Right cardiac atrium (tissue), 5 donors: Measurements from ENCODE around the gene TBX21. TPM values are rescaled to one million over a fixed set of nuclear protein-coding genes. Genes with fewer than 3 reads are reported as not detected.

Source experiments
- ATAC-seq, 2 donors: fragments of 200-7000 bp; cut with Tn5 transposase; one replicate each; pipeline versions ENCODE4 v1.8.0 to v1.9.1; 2020; ENCODE audit warnings: moderate library complexity in 2 of 2, mild to moderate bottlenecking in 1 of 2
- DNase-seq, 3 donors: peaks; one replicate each; pipeline ENCODE4 v3.0.0-alpha.2; 2020
- H3K27ac ChIP-seq: one replicate; pipeline ENCODE4 v1.5.1; 2013; ENCODE audit warnings: mild to moderate bottlenecking, low read length, control low read depth, moderate library complexity
- H3K27me3 ChIP-seq: one replicate; pipeline ENCODE4 v1.6.1; 2013; ENCODE audit not compliant: control insufficient read depth, insufficient read depth
- H3K4me1 ChIP-seq: one replicate; pipeline ENCODE4 v1.6.1; 2013; ENCODE audit warnings: low read length; ENCODE audit not compliant: control insufficient read depth, insufficient read depth
- H3K4me3 ChIP-seq: one replicate; pipeline ENCODE4 v1.5.1; 2013; ENCODE audit warnings: low read length, control low read depth
- H3K9me3 ChIP-seq: one replicate; pipeline ENCODE4 v1.6.1; 2013; ENCODE audit warnings: low read length; ENCODE audit not compliant: control insufficient read depth
- WGBS: extraction: QIAGEN DNeasy Blood & Tissue Kit; methylation state at CpG from one replicate; pipeline ENCODE4 v1.1.7; 2013; 5-methylcytosine and 5-hydroxymethylcytosine counted together
- intact Hi-C, 4 donors: fragments of 100-400 bp; cut with DNase I; formaldehyde crosslinking; loops; one replicate each; pipeline versions ENCODE4 v1.11.0 to v1.14.0; 2022 to 2023
- polyA plus RNA-seq: library from polyadenylated mRNA; stranded (reverse); fragments of 200-250 nt; gene quantifications from one replicate; pipeline ENCODE4 v1.2.3, GENCODE V29; 2013
- total RNA-seq, 4 donors: library from RNA; stranded (reverse); fragmentation: NEBNext Ultra II Directional; extraction: Animal tissue kit (Norgen Biotek cat#: 25700); gene quantifications; one replicate each; pipeline ENCODE4 v1.2.1, GENCODE V29; 2021
- donor health status: healthy with polysubstance abuse.
- donor health status: DM: no; HTN: yes; CAD: no.
- donor health status: DM: no; HTN: no; CAD: no.
- donor health status: DM: no; HTN: yes; CAD: no; lungs with severe emphysema.
- donor health status: DM: yes; HTN: yes; CAD: no.

TBX21 gene
- total and polyA plus RNA-seq, 5 donors, result 0.14 to 0.60 (median 0.26) TPM; not detected in 1

DNA sequence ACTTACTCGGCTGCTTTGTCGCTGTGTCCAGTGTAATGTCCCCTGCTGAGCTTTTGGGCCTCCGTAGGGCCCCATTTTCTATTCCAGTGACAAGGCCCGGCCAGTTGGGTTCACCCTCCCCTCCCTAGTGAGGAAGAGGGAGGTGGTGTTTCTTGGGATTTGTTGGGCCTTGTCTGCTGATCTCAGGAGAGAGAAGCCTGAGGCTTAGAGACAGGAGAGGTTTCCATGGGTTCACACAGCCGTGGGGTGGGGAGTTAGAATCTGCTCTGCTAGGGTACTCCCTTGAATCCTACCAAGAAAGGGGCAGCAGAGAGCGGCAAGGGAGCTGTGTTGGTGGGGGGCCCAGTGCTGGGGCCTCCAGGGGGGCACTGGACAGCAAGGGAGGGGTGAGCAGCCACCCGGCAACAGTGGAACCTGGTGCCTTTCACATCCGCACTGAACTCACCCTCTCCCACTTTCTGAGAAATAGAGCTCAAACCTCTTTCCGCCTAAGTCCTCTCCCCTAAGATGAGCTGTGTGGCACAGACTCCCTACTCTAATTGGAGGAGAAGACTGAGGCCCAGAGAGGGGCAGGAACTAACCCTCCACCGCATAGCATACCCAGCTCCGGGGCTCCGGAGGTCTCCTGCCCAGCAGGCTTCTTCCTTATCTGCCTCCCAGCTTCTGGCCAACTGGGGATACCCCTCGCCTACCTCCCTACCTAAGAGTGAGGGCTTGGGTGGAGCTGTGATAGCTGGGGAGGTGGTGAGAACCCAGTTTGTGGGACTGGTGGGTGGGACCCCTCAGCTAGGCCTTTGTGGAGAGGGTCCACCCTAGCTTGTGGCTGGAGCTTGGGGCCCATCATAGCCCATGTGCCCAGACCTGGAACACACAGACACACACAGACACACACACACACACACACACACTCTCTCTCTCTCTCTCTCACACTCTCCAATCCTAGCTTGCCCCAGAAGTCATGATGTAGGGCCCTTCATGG, 32.3 kb upstream of the TBX21 start:
- Histone ChIP-seq H3K4me1 (no peaks in the 10 kb centered on the region), H3K9me3 (no peaks in the 10 kb centered on the region), H3K27ac (no peak overlapping the region), H3K4me3 (no peak overlapping the region), H3K27me3 (no peaks in the 10 kb centered on the region)
- DNase-seq (no peak), ATAC-seq (no peak)
- WGBS, result 86% methylated on average over 13 of the region's 13 CpGs
- intact Hi-C loops, result loop anchor here in 1 of 4 donors (10.0 kb wide), 1 partner anchor 94 kb away; no protein-coding TSS in a partner anchor

DNA sequence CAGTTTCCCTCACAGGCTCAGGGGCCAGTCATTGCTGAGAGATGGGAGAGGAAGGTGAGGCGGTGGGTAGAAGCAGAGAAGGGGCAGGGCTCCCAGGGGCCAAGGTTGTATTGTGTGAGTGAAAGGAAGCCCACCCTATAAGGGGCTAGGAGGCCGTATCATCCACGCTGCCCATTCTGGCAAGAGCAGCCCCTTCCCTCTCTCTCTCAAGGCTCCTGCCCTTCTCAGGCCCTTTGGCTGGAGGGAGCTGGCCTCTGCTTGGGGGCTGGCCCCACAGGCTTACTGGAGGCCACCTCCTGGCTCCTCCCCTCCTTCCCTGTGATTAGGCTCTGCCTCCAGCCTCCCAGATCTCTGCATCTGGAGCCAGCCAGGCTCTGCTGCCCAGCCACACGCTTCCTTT, 31.4 kb upstream of the TBX21 start:
- Histone ChIP-seq H3K4me3 (no peak overlapping the region), H3K27ac (no peak overlapping the region), H3K9me3 (no peaks in the 10 kb centered on the region), H3K27me3 (no peaks in the 10 kb centered on the region), H3K4me1 (peaks cover 5% of the 10 kb centered on the region)
- DNase-seq (peak in 2 of 3 donors; percentile 49 to 70), ATAC-seq (peak; percentile 10 to 18)
- 82% methylated on average over 4 of the region's 4 CpGs for WGBS
- intact Hi-C loops, result loop anchor here in 1 of 4 donors (10.0 kb wide), 1 partner anchor 93 kb away; no protein-coding TSS in a partner anchor

DNA sequence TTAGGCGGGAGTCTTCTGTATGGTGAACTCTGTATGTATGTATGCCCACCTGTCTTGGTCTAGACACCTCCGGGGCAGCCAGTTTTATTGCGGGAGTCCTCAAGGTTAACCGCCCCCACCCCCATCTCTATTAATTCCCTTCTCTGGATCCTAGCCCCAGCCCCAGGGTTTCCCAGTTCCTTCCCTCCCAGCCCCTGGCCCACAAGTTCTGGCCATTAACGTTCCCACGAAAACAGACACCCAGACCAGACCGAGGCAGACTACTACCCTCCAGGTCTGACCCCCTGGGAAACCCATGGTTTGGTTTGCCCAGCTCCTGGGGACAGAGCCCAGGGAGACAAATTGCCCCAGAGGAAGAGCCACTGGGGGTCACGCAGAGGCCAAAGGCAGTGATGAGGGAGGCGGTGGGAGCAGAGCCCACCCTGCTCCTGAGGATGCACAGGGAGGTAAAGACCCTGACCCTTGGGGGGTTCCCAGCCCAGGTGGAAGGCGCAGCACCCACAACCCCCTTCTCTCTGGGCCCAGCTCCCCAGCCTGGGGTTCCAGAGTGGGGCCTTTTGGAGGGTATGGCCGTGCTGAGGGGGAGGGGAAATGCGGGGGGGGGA, 30.5 kb upstream of the TBX21 start:
- H3K27me3 ChIP-seq, result no peaks in the 10 kb centered on the region
- no peak for ATAC-seq
- H3K4me3 ChIP-seq, result no peak overlapping the region
- no peaks in the 10 kb centered on the region for H3K9me3 ChIP-seq
- peaks cover 12% of the 10 kb centered on the region for H3K4me1 ChIP-seq
- no peak for DNase-seq
- H3K27ac ChIP-seq, result no peak overlapping the region
- intact Hi-C loops, result loop anchor here in 1 of 4 donors (10.0 kb wide), 1 partner anchor 92 kb away; no protein-coding TSS in a partner anchor
- 82% methylated on average over 12 of the region's 12 CpGs for WGBS

DNA sequence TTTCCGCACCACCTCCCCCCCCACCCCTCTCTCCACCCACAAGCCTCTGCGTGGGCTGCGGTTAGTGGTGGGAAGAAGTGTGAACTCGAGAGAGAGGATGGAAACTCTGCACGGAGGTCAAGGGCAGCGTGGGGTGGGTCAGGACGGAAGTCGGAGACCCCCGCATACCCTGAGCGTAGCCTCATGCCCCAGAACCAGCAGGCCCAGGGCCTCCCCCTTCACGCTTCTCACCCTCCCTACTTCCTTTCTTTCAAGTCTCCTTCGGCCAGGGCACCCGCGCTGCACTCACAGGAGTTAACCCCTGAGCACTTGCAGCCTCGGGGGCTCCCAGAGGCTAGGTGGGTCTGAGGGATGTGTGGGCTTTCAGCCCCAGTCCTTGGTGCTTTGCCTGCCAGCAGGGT, 29.8 kb upstream of the TBX21 start:
- intact Hi-C loops, result loop anchor here in 1 of 4 donors (10.0 kb wide), 1 partner anchor 92 kb away; no protein-coding TSS in a partner anchor
- 64% methylated on average over 15 of the region's 15 CpGs for WGBS
- H3K9me3 ChIP-seq, result no peaks in the 10 kb centered on the region
- H3K27me3 ChIP-seq, result no peaks in the 10 kb centered on the region
- peaks cover 14% of the 10 kb centered on the region for H3K4me1 ChIP-seq
- DNase-seq (peak in 1 of 3 donors; percentile 38), ATAC-seq (no peak)
- H3K4me3 ChIP-seq, result no peak overlapping the region
- H3K27ac ChIP-seq, result no peak overlapping the region

DNA sequence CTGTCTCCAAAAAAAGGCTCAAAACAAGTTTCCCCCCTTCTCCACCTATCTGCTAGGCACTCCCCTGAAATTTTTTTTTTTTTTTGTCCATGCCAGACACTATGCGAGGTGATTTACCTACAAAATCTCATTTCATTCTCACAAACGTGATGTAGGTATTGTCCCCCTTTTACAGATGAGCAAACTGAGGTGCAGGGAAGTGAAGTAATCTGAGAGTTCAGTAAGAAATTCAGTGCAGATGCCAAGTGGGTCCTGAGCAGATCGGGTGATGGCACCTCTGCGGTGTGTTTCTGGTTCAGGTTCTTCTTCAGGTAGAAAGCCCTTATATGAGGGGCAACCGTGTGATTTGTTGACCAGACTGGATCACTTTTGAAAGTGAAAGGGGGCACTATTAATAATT, 29.4 kb upstream of the TBX21 start:
- H3K9me3 ChIP-seq, result no peaks in the 10 kb centered on the region
- intact Hi-C loops, result loop anchor here in 1 of 4 donors (10.0 kb wide), 1 partner anchor 91 kb away; no protein-coding TSS in a partner anchor
- H3K27ac ChIP-seq, result no peak overlapping the region
- H3K27me3 ChIP-seq, result no peaks in the 10 kb centered on the region
- H3K4me3 ChIP-seq, result no peak overlapping the region
- 91% methylated on average over 5 of the region's 5 CpGs for WGBS
- ATAC-seq, result no peak
- DNase-seq, result no peak
- H3K4me1 ChIP-seq, result peaks cover 16% of the 10 kb centered on the region

DNA sequence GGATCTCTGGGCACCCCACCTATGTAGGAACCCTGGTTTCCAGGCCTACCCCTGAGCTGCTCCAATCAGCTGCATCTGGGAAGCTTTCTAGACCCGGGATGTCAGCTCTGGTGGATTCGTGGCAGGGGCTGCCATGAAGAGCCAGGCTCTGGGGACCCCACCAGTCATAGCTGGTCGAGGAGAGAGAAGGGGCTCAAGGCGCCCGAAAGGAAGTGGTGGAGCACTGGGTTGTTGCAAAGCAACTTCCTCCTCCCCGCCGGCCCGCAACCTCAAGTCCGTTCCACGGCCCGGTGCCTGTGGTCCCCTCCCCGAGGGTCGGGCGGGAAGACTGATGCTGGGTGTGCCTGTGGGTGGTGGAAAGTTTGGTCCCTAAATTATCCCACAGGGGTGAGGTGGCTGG, 28.9 kb upstream of the TBX21 start:
- no peaks in the 10 kb centered on the region for H3K9me3 ChIP-seq
- H3K27me3 ChIP-seq, result no peaks in the 10 kb centered on the region
- H3K27ac ChIP-seq, result no peak overlapping the region
- no peak for DNase-seq
- no peak for ATAC-seq
- WGBS, result 54% methylated on average over 14 of the region's 14 CpGs
- H3K4me1 ChIP-seq, result peaks cover 16% of the 10 kb centered on the region
- intact Hi-C loops, result loop anchor here in 1 of 4 donors (10.0 kb wide), 1 partner anchor 91 kb away; no protein-coding TSS in a partner anchor
- H3K4me3 ChIP-seq, result no peak overlapping the region

DNA sequence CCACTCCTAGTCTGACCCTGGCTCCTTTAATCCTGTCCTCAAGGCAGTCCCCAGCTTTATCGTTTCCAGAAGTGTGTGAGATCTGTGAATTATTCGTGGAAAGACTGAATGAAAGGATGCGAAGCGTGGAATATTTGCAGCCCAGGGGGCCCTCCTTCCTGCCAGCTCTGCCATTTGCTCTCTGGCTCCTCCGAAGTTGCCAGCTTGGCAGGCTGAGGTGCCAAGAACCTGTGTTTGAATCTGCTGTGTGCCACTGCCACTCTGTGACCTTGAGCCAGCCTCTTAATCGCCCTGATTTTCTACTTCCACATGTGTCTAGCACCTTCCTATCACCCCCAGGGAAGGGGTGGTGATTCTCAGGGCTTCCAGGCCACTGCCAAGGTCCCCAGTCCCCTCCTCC, 28.3 kb upstream of the TBX21 start:
- Histone ChIP-seq H3K27me3 (no peaks in the 10 kb centered on the region), H3K27ac (no peak overlapping the region), H3K9me3 (no peaks in the 10 kb centered on the region), H3K4me1 (peaks cover 16% of the 10 kb centered on the region), H3K4me3 (no peak overlapping the region)
- DNase-seq (no peak), ATAC-seq (no peak)
- 60% methylated on average over 6 of the region's 6 CpGs for WGBS
- intact Hi-C loops, result loop anchor here in 1 of 4 donors (10.0 kb wide), 1 partner anchor 90 kb away; no protein-coding TSS in a partner anchor

DNA sequence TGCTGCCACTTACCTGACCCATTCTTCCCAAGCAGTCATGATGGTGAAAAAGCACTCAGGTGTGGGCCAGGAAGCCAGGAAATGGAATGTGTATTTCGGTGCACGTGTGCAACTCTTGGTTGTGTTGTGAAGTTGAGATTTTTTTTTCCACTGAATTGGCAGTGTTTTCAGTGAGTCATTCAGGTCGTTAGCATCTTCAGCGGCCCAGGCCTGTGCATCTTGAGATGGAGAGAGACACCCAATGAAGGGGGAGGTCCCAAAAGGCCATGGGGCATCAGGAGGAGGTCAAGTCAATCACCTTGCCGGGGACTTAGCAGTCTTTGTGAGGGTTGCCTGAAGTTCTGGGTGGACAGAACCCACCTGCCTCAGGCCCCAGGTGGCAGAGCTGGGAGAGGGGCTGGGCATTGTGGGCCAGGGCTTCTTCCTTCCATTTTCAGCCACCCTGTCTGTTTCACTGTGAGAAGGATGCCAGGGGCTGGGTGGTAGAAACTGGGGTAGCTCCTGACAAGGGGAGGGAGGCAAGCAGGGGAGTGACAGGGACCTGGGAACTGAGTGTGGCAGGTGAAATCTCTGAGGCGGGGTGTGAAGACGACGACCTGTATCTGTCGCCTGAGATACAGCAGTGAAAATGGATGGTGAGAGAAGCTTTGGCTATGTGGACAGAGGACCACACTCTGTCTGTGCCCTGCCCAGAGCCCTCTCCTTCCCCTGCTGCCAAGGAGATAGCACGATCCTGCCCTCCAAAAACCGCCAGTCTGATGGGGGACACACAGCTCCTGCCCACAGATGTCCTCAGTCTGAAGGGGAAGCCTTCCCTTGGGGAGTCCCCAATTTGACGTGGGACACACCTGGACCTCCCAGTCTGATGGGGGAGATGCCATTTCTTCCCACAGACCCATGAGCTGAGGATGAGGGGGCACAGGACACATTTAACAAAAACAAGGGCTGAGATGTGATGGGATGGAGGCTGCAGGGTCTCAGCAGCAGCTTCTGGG, 27.2 kb upstream of the TBX21 start:
- 61% methylated on average over 12 of the region's 12 CpGs for WGBS
- Histone ChIP-seq H3K9me3 (no peaks in the 10 kb centered on the region), H3K4me3 (no peak overlapping the region), H3K27ac (no peak overlapping the region), H3K27me3 (no peaks in the 10 kb centered on the region), H3K4me1 (peaks cover 16% of the 10 kb centered on the region)
- no peak for ATAC-seq
- intact Hi-C loops, result loop anchor here in 1 of 4 donors (10.0 kb wide), 1 partner anchor 89 kb away; no protein-coding TSS in a partner anchor
- no peak for DNase-seq

DNA sequence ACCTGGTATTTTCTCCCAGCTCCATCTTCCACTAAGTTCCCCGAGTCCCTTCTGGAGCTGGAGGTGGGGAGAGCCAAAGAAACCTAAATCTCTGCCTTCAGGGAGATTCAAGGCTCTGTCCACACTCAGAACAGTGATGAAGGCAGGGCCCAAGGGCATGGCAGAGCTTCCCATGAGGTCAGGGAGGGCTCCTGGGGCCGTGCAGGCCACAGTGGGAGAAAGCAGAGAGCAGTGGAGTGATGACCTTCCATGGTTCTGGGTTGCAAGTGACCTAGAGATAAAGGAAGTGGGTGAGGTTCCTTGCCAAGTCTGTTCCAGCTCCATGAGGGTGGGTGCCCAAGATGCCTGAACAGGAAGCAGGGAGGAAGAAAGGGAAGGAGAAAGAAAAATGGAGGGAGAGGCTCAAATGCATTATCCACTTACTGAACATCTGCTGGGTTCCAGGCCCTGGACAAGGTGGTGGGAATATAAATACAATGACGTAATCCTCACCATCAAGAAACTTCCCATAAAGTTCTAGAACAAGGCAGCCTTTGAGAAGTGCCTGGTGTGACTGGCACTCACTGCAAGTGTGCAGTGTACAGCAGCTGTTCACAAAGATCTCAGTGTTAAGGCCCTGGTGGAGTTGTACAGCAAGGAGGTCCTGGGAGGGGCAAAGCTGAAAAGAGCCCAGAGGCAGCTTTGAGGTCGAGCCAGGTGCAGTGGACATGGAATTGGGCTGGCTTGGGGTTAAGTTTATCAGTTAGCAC, 25.8 kb upstream of the TBX21 start:
- no peaks in the 10 kb centered on the region for H3K27me3 ChIP-seq
- DNase-seq (no peak), ATAC-seq (peak in 1 of 2 donors; percentile 10)
- no peak overlapping the region for H3K4me3 ChIP-seq
- peak overlapping the region; percentile 49 for H3K27ac ChIP-seq
- WGBS, result 67% methylated on average over 4 of the region's 4 CpGs
- H3K9me3 ChIP-seq, result no peaks in the 10 kb centered on the region
- peaks cover 16% of the 10 kb centered on the region for H3K4me1 ChIP-seq
- intact Hi-C loops, result loop anchor here in 1 of 4 donors (10.0 kb wide), 1 partner anchor 88 kb away; no protein-coding TSS in a partner anchor
